Tibial nerve (tissue), 4 donors: ENCODE measurements around the gene YWHAG. TPM values are rescaled to one million over a fixed set of nuclear protein-coding genes. Genes with fewer than 3 reads are reported as not detected.
"Not testable (repeated sequence)": the region's sequence is repeated elsewhere in the genome, so short reads cannot be mapped to it uniquely, and the experiment has no call there.

ENCODE experiments used
- DNase-seq, 2 donors: peaks; one replicate each; pipeline ENCODE4 v3.0.0-alpha.2; 2019; ENCODE audit warnings: low spot score in 2 of 2
- H3K27ac ChIP-seq, 4 donors: fragments of 200-600 bp; sonication (generic) in 3 of 4; one replicate each; pipeline ENCODE4 v1.5.1; 2017 to 2019; ENCODE audit warnings: mild to moderate bottlenecking in 1 of 4
- H3K27me3 ChIP-seq, 2 donors: fragments of 200-600 bp; sonication (generic) in 1 of 2; one replicate each; pipeline versions ENCODE4 v1.5.1 to v1.6.0; 2017 to 2019
- H3K36me3 ChIP-seq, 3 donors: fragments of 200-600 bp; sonication (generic); one replicate each; pipeline ENCODE4 v1.5.1; 2018 to 2019
- H3K4me1 ChIP-seq, 4 donors: fragments of 200-600 bp; sonication (generic) in 3 of 4; one replicate each; pipeline ENCODE4 v1.5.1; 2017 to 2019
- H3K4me3 ChIP-seq, 4 donors: fragments of 200-600 bp; sonication (generic) in 3 of 4; one replicate each; pipeline ENCODE4 v1.5.1; 2017 to 2019; ENCODE audit warnings: mild to moderate bottlenecking in 1 of 4, moderate library complexity in 1 of 4
- H3K9me3 ChIP-seq, 4 donors: fragments of 200-600 bp; sonication (generic) in 3 of 4; one replicate each; pipeline ENCODE4 v1.5.1; 2017 to 2019
- CTCF ChIP-seq, 5 experiments: fragments of 200-600 bp in 3 of 5; fragments of 450-650 bp in 2 of 5; sonication (generic) in 3 of 5; IDR thresholded peaks; one replicate each; pipeline ENCODE4 v1.5.1; 2016 to 2019; ENCODE audit warnings: antibody characterized with exemption in 5 of 5, mild to moderate bottlenecking in 3 of 5, moderate library complexity in 2 of 5
- EP300 ChIP-seq, 2 donors: sonication (generic); formaldehyde crosslinking; IDR thresholded peaks; one replicate each; pipeline ENCODE4 v1.6.1; 2017; ENCODE audit warnings: antibody characterized with exemption in 2 of 2, mild to moderate bottlenecking in 1 of 2
- POLR2A ChIP-seq, 2 donors: fragments of 450-650 bp; IDR thresholded peaks; one replicate each; pipeline ENCODE4 v1.6.1; 2017; ENCODE audit warnings: antibody characterized with exemption in 2 of 2, mild to moderate bottlenecking in 2 of 2, moderate library complexity in 2 of 2
- WGBS, 2 donors: methylation state at CpG; one replicate each; pipeline ENCODE4 v1.1.5; 2018; 5-methylcytosine and 5-hydroxymethylcytosine counted together
- total RNA-seq, 4 donors: library from RNA; depleted of rRNA; stranded (reverse); fragments of >200 nt; gene quantifications; one replicate each; pipeline ENCODE4 v1.1.0, GENCODE V29; 2016

Gene YWHAG
- total RNA-seq, 4 donors from 2014 or later, result 54.9 to 96.6 (median 81.7) TPM

GRCh38 chr7:76291351-76292212, 67.2 kb downstream of the YWHAG start:
- Histone ChIP-seq H3K36me3 (no peaks in the 10 kb centered on the region), H3K27me3 (no peaks in the 10 kb centered on the region), H3K4me3 (peak overlapping the region; percentile 18 to 41 (median 23)), H3K4me1 (peaks cover 0 to 58% (median 39%) of the 10 kb centered on the region in 4 donors), H3K9me3 (no peaks in the 10 kb centered on the region), H3K27ac (peak overlapping the region; percentile 96 to 100 (median 97))
- TF ChIP-seq EP300 (IDR thresholded peaks at IDR 0.05) (peak in 1 of 2 donors; percentile 91), CTCF (IDR thresholded peaks at IDR 0.05) (peak; percentile 92 to 99 (median 98)), POLR2A (IDR thresholded peaks at IDR 0.05) (peak; percentile 17 to 41)
- WGBS, 2 donors, result 16 to 24% methylated on average over 21 to 30 of the region's 30 CpGs
- peak; percentile 90 to 98 for DNase-seq

GRCh38 chr7:76290847-76291350, 67.9 kb downstream of the YWHAG start:
- H3K4me3 ChIP-seq, H3K9me3 ChIP-seq, H3K27me3 ChIP-seq, DNase-seq, H3K36me3 ChIP-seq: not testable (repeated sequence)
- Histone ChIP-seq H3K27ac (peak overlapping the region; percentile 96 to 100 (median 97)), H3K4me1 (peaks cover 0 to 51% (median 36%) of the 10 kb centered on the region in 4 donors)
- 85 to 95% methylated on average over 6 of the region's 6 CpGs for WGBS, 2 donors

- Histone ChIP-seq H3K4me1 (peaks cover 0 to 26% (median 13%) of the 10 kb centered on the region in 4 donors), H3K4me3 (no peak overlapping the region), H3K27ac (no peak overlapping the region), H3K9me3 (no peaks in the 10 kb centered on the region), H3K36me3 (no peaks in the 10 kb centered on the region), H3K27me3 (peaks cover 0 to 17% of the 10 kb centered on the region in 2 donors)
- DNase-seq, result no peak
- TF ChIP-seq EP300 (IDR thresholded peaks at IDR 0.05), result no peak
- TF ChIP-seq POLR2A (IDR thresholded peaks at IDR 0.05), result no peak
- TF ChIP-seq CTCF (IDR thresholded peaks at IDR 0.05), result no peak
- WGBS, 2 donors, result 84 to 90% methylated on average over 12 to 16 of the region's 16 CpGs
These were observed 71.9 kb downstream of the YWHAG start for GRCh38 chr7:76286842-76287403.

- 69 to 79% methylated on average over 26 to 29 of the region's 29 CpGs for WGBS, 2 donors
- Histone ChIP-seq H3K4me1 (peaks cover 0 to 23% (median 9%) of the 10 kb centered on the region in 4 donors), H3K27me3 (peaks cover 0 to 26% of the 10 kb centered on the region in 2 donors), H3K27ac (no peak overlapping the region), H3K9me3 (no peaks in the 10 kb centered on the region), H3K4me3 (no peak overlapping the region), H3K36me3 (no peaks in the 10 kb centered on the region)
- no peak for DNase-seq
- TF ChIP-seq POLR2A (IDR thresholded peaks at IDR 0.05) (no peak), EP300 (IDR thresholded peaks at IDR 0.05) (no peak), CTCF (IDR thresholded peaks at IDR 0.05) (no peak)
These were observed 73.0 kb downstream of the YWHAG start for GRCh38 chr7:76285604-76286374.
